ENCODE data around the gene SORCS2.

Gene SORCS2

GRCh38 chr4:7169134-7169533 is 23.2 kb upstream of the SORCS2 start:
- ATAC-seq (ENCODE audit: insufficient read depth, low read depth) (no peak), DNase-seq (no peak)
- no peak overlapping the region for H3K9ac ChIP-seq (ENCODE audit: low read depth, low read length)
- no peaks in the 10 kb centered on the region for H3K79me2 ChIP-seq (ENCODE audit: insufficient read depth, low read length)
- H3K4me3 ChIP-seq (ENCODE audit: low read depth in 1 of 2, low read length in 2 of 2), result no peak overlapping the region
- no peaks in the 10 kb centered on the region for H3K36me3 ChIP-seq (ENCODE audit: insufficient read depth, low read length)
- no peak overlapping the region for H3K27ac ChIP-seq (ENCODE audit: low read length)
- no peak overlapping the region for H3K4me2 ChIP-seq (ENCODE audit: insufficient read depth, low read length)
- no peaks in the 10 kb centered on the region for H3K4me1 ChIP-seq (ENCODE audit: insufficient read depth, low read length)
- no peaks in the 10 kb centered on the region for H3K9me3 ChIP-seq (ENCODE audit: insufficient read depth, low read length, severe bottlenecking)
- H2AFZ ChIP-seq (ENCODE audit: low read depth, low read length), result no peak overlapping the region
- H4K20me1 ChIP-seq (ENCODE audit: insufficient read depth, low read length), result no peaks in the 10 kb centered on the region
- H3K27me3 ChIP-seq (ENCODE audit: insufficient read depth, low read length, poor library complexity), result peaks cover 5% of the 10 kb centered on the region
- no peak for TF ChIP-seq EZH2 (IDR thresholded peaks at IDR 0.05; ENCODE audit: borderline replicate concordance, low read depth, low read length, severe bottlenecking)
- no peak for TF ChIP-seq CTCF (IDR thresholded peaks at IDR 0.05; ENCODE audit: borderline replicate concordance, extremely low read depth, low read length, poor library complexity, severe bottlenecking)

GRCh38 chr4:7170012-7170411 is 22.3 kb upstream of the SORCS2 start:
- no peak overlapping the region for H3K9ac ChIP-seq (ENCODE audit: low read depth, low read length)
- no peaks in the 10 kb centered on the region for H3K79me2 ChIP-seq (ENCODE audit: insufficient read depth, low read length)
- H3K4me1 ChIP-seq (ENCODE audit: insufficient read depth, low read length), result no peaks in the 10 kb centered on the region
- no peak for ATAC-seq (ENCODE audit: insufficient read depth, low read depth)
- H3K27ac ChIP-seq (ENCODE audit: low read length), result no peak overlapping the region
- peaks cover 5% of the 10 kb centered on the region for H3K27me3 ChIP-seq (ENCODE audit: insufficient read depth, low read length, poor library complexity)
- H3K4me2 ChIP-seq (ENCODE audit: insufficient read depth, low read length), result no peak overlapping the region
- no peaks in the 10 kb centered on the region for H3K9me3 ChIP-seq (ENCODE audit: insufficient read depth, low read length, severe bottlenecking)
- DNase-seq, result no peak
- no peak overlapping the region for H2AFZ ChIP-seq (ENCODE audit: low read depth, low read length)
- no peaks in the 10 kb centered on the region for H4K20me1 ChIP-seq (ENCODE audit: insufficient read depth, low read length)
- TF ChIP-seq CTCF (IDR thresholded peaks at IDR 0.05; ENCODE audit: borderline replicate concordance, extremely low read depth, low read length, poor library complexity, severe bottlenecking) (no peak), EZH2 (IDR thresholded peaks at IDR 0.05; ENCODE audit: borderline replicate concordance, low read depth, low read length, severe bottlenecking) (no peak)
- no peaks in the 10 kb centered on the region for H3K36me3 ChIP-seq (ENCODE audit: insufficient read depth, low read length)
- H3K4me3 ChIP-seq (ENCODE audit: low read depth in 1 of 2, low read length in 2 of 2), result no peak overlapping the region

GRCh38 chr4:7171191-7171900 is 21.0 kb upstream of the SORCS2 start:
- no peak for DNase-seq
- Histone ChIP-seq H3K4me3 (ENCODE audit: low read depth in 1 of 2, low read length in 2 of 2) (no peak overlapping the region), H3K4me2 (ENCODE audit: insufficient read depth, low read length) (no peak overlapping the region), H3K27ac (ENCODE audit: low read length) (no peak overlapping the region), H3K27me3 (ENCODE audit: insufficient read depth, low read length, poor library complexity) (peaks cover 5% of the 10 kb centered on the region), H2AFZ (ENCODE audit: low read depth, low read length) (no peak overlapping the region), H3K9me3 (ENCODE audit: insufficient read depth, low read length, severe bottlenecking) (no peaks in the 10 kb centered on the region), H3K4me1 (ENCODE audit: insufficient read depth, low read length) (no peaks in the 10 kb centered on the region), H3K9ac (ENCODE audit: low read depth, low read length) (no peak overlapping the region), H3K79me2 (ENCODE audit: insufficient read depth, low read length) (no peaks in the 10 kb centered on the region), H4K20me1 (ENCODE audit: insufficient read depth, low read length) (no peaks in the 10 kb centered on the region), H3K36me3 (ENCODE audit: insufficient read depth, low read length) (no peaks in the 10 kb centered on the region)
- no peak for ATAC-seq (ENCODE audit: insufficient read depth, low read depth)
- TF ChIP-seq CTCF (IDR thresholded peaks at IDR 0.05; ENCODE audit: borderline replicate concordance, extremely low read depth, low read length, poor library complexity, severe bottlenecking) (no peak), EZH2 (IDR thresholded peaks at IDR 0.05; ENCODE audit: borderline replicate concordance, low read depth, low read length, severe bottlenecking) (no peak)
